ENCODE results near the gene ZNF653. TPM values are rescaled to one million over a fixed set of nuclear protein-coding genes. Genes with fewer than 3 reads are reported as not detected.
"Not testable (repeated sequence)": the region's sequence is repeated elsewhere in the genome, so short reads cannot be mapped to it uniquely, and the experiment has no call there.

Gene ZNF653
- total RNA-seq, 1 experiment from 2014 or later = 6.0 TPM

DNA sequence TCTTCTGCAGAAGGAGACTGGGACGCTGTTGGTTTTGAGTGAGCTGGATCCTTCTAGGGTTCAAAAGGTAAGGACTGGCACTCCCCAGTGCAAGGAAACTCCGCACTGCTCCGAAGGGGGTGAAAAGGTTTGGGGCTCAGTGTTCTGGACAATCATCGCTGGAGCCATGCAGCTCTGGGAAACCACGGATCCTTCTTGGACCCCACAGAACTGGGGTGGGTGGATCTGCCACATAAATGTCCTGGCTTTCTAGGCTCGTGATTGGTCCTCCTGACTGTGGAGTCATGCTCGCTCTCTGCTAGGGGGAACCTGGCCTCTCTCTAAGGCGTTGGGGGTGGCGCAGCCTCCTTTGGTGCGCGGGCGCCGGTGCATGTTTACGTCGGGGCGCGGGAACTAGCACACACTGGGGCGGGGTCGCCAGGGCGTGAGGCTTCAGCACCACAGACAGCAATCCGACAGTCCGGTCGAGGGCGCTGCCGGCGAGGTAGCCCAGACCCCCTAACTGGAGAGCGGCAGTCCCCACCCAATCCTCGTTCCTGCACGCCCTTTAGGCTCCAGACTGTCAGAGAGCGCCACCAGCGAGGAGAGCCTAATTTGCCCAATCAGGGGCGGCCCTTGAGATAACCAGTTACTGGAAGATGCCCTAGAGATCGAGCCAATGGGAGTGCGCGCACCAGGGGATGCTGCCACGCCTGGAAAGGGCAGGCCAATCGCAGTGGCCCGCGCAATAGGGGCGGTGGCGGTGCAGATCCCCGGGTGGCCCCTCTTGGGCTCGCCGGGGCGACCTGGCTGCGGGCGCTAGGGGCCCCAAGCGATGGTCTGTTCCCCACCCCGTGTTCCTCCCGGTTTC lies 23.9 kb downstream of the ZNF653 start:
- peak; percentile 88 for DNase-seq (ENCODE audit: low read depth)

DNA sequence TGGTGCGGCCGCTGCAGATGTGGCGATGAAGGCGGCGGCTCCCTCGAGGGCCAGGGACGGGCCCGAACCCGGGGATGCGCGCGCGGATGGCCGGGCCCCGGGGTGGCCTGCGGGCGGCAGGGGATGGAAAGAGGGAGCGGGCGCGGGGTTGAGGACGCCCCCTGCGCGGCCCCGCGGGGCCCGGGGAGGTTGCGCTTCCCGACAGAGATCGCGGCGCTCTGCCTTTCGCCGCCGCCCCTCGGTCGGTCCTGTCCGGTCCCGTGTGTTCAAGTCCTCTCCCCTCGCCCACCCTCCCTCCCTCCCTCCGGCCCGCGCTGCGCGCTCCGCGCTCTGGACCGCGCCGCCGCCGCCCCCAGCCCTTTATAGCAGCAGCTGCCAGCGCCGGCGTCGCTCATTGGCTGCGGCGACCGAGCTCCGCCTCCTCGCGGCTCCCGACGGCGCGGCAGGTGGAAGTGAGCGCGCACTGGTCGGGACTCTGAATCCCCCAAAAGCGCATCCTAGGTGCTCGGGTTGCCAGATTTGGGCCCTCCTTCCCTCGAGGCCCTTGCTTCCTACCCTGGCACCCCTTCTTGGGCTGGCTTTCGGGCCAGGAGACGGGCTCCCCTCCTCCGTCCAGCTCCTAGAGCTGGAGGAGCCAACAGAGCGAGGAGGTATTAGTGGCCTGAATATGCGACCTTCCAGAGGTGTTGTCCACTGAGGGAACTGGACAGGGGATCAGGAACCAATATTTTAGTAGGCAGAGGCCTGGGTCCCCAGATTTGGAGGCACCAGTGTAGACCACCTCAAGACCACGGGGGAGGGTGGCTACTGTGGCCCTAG lies 24.7 kb downstream of the ZNF653 start, which contains the start of gene ELAVL3:
Gene ELAVL3, minus strand, starts transcription at position 332 of the 819 bp plus-strand sequence. CDS start 438 bp downstream, outside the sequence.
- no peak for DNase-seq (ENCODE audit: low read depth)

GRCh38 chr19:11479898-11480714 lies 25.5 kb downstream of the ZNF653 start:
- no peak for DNase-seq (ENCODE audit: low read depth)

DNA sequence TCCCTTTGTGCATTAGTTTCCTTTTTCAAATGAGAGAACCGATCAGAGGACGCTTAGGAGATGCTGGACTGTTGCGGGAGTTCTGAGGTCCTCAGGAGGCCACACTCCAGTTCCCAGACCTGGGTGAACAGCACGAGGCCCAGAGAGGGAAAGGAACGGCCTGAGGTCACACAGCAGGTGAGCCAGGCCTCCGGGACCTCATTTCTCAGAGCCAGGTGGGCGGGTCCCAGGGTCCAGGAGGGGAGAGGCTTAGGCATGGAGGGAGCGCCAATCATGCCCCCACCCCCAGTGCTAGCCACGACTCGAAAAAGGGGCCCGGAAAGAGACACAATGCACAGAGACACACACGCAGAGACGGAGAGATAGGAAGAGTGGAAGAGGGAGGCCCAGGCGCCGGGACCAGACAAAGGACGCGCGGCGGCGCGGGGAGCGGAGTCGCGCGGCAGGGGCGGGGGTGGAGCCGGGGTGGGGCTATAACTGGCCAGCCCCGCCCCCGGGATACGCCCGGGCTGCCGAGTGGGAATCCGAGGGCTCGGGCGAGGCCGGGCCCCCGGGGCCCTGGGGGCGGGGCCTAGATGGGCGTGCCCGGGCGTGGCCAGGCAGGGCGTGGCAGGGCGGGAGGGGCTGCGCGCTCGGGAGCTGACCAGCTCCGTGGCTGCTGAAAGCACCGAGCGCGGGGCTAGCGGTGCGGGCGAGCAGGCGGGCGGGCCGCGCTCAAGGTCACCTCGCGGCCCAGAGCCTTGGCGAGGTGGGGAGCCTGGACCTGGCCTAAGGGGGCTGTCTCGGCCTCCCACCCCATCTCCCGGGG lies 26.3 kb downstream of the ZNF653 start:
- peak; percentile 54 for DNase-seq (ENCODE audit: low read depth)

DNA sequence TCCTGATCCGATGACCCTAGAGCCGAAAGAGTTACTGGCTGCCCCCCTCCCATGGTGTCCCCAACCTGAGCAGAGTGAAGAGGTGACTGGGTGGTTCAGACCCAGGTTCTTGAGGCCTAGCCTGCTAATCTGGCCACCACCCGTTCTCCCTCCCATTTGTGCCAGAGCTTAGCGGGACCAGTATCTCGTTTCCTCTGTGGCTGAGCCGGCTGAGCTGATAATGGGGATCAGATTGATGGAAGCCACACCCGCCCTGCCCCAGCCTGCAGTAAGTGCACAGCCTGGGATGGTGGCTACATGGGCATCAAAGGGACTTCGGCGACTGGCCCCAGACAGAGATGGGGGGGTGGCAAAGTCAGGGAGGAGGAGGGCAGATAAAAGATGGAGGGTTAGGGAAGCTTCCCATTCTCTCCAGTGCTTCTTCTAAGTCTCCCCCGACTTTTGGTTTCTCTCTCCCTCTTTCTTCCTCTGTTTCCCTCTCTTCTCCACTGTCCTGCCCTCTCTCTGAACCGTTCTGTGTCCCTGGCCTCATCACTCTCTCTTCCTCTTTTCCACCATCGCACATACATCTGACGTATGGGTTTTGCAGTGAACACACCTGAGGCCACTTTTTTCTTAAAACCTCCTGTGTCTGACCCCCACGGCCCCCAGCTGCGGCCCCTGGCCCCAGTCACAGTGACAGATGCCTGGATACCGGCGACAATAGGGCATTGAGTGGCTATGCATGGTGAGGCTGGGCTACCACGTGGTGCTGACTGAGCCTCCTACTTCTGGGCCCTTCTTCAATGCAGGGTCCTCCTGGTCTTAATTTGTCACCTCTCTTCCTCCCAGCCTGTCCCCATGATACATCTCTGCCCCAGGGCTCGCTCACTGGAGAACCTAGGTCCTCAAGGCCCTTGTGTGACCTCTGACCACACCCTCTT lies 27.2 kb downstream of the ZNF653 start:
- no peak for DNase-seq (ENCODE audit: low read depth)

- no peak for DNase-seq (ENCODE audit: low read depth)
Measured at GRCh38 chr19:11475861-11476260, 29.8 kb downstream of the ZNF653 start.

GRCh38 chr19:11475343-11475742 lies 30.3 kb downstream of the ZNF653 start:
- not testable (repeated sequence) for DNase-seq (ENCODE audit: low read depth)

GRCh38 chr19:11473725-11474124 lies 31.9 kb downstream of the ZNF653 start:
- DNase-seq (ENCODE audit: low read depth) = no peak

- not testable (repeated sequence) for DNase-seq (ENCODE audit: low read depth)
Measured at GRCh38 chr19:11468266-11468845, 37.3 kb downstream of the ZNF653 start.

GRCh38 chr19:11465600-11465999 lies 40.0 kb downstream of the ZNF653 start:
- no peak for DNase-seq (ENCODE audit: low read depth)

DNA sequence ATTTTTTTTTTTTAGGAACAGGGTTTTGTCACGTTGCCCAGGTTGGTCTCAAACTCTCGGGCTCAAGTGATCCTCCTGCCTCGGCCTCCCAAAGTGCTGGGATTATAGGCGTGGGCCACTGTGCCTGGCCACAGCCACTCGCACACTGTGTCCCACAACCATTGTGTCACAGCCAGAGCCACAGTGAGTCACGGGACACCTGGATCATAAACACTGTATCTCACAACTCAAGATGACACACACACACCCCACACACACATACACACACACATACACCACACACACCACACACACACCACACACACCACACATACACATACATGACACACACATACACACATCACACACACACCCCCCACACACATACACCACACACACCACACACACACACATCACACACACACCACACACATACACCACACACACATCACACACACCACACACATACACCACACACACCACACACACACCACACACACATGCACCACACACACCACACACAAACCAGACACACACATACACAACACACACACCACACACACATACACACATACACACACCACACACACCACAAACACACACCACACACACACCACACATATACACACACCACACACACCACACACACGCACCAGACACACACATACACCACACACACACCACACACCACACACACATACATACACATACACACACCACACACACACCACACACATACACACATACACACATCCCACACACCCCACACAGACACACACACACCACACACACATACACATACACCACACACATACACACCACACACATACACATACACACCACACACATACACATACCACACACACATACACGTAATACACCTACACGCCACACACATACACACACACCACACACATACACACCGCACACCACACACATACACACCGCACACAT lies 41.0 kb downstream of the ZNF653 start:
- DNase-seq (ENCODE audit: low read depth) = no peak

DNA sequence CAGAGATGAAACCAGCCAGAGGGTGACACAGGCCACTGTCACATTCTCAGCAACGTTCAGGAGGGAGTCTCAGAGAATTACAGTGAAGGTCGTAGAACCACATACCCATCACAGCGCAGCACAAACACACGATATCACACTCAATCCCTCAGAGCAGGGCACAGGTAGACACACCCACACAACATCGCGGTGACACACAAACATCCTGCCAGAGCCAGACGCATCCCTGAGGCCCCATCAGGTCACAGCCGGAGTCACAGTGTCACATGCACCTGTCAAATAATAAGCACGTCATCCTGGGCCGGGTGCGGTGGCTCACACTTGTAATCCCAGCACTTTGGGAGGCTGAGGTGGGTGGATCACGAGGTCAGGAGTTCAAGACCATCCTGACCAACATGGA lies 42.2 kb downstream of the ZNF653 start:
- DNase-seq (ENCODE audit: low read depth) = no peak

GRCh38 chr19:11461453-11461852 lies 44.2 kb downstream of the ZNF653 start:
- no peak for DNase-seq (ENCODE audit: low read depth)

GRCh38 chr19:11460207-11460606 lies 45.4 kb downstream of the ZNF653 start:
- no peak for DNase-seq (ENCODE audit: low read depth)

DNA sequence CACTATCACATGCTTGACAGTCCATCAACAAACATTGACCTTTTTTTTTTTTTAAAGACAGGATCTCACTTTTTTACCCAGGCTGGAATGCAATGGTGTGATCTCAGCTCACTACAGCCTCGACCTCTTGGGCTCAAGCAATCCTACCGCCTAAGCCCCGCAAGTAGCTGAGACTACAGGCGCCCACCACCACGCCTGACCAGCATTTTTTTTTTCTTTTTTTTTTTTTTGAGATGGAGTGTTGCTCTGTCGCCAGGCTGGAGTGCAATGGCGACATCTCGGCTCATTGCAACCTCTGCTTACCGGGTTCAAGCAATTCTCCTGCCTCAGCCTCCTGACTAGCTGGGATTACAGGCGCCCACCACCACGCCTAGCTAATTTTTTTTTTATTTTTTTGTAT lies 46.7 kb downstream of the ZNF653 start:
- DNase-seq (ENCODE audit: low read depth) = not testable (repeated sequence)

DNA sequence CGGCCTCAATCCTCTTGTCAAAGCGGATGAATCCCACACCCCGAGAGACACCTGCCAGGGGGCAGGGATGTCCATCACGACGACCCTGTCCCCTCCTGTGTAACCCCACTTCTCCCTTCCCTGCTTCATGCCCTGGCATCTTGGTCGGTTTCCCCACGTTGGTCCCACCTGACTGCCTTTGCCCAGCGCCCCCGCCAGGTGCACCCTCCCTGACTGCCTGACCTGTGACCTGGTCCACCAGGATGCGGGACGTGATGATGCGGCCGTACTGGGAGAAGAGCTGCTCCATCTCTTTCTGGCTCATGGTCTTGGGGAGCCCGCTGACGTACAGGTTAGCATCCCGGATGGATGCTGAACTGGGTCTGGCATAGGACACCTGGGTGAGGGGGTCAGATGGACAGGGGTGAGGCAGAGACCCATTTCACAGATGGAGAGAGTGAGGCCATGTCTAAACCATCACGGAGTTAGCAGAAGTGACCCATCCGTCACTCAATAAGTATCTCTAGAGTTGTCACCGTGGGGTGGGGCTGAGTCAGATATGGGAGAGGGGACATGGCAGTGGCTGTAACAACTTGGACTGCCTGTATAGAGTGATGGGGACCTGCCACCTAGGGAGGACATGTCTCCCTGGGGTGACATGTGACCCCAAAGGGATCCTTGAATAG lies 47.3 kb downstream of the ZNF653 start:
- no peak for DNase-seq (ENCODE audit: low read depth)

GRCh38 chr19:11457831-11458230 lies 47.8 kb downstream of the ZNF653 start:
- no peak for DNase-seq (ENCODE audit: low read depth)

- no peak for DNase-seq (ENCODE audit: low read depth)
Measured at GRCh38 chr19:11457115-11457514, 48.5 kb downstream of the ZNF653 start.

Measured in RPMI7951 (cell line).